Measurements from ENCODE around the gene EML5. TPM values are rescaled to one million over a fixed set of nuclear protein-coding genes. Genes with fewer than 3 reads are reported as not detected.

EML5 gene
- total RNA-seq, 1 experiment from 2014 or later = 0.37 TPM

DNA sequence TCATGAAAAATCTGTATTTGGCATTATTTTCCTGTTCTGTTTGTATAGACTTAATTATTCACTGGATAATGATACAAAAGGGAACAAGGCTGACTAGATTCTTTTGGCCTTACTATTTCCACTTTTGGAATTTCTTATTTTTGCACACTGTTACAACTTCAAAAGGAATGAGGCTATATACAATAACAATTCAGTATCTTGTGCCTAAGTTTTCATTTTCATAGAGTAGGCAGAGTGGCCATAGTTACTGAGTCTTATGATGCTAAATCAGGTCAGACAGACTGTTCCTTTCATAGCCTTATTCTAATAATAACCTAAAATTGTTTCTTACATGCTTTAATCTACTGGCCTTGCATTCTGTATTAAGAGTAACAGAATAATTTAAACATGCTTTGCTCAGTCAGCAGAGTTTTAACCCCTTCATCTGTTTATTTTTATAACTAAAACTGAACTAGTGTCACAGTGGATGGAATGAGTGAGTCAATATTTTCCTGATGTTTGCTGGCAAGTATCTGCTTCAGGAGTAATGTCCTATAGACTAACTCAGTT, 42.2 kb upstream of the EML5 start:
- no TSS peak for BruUV-seq (replicated peaks)
- H3K4me3 Mint-ChIP-seq (ENCODE audit: unreplicated experiment) = no peak overlapping the region
- no peaks in the 10 kb centered on the region for H3K27me3 Mint-ChIP-seq (ENCODE audit: insufficient read depth, unreplicated experiment)
- CTCF ChIA-PET = no interaction called here
- TF ChIP-seq, protein P1, sequence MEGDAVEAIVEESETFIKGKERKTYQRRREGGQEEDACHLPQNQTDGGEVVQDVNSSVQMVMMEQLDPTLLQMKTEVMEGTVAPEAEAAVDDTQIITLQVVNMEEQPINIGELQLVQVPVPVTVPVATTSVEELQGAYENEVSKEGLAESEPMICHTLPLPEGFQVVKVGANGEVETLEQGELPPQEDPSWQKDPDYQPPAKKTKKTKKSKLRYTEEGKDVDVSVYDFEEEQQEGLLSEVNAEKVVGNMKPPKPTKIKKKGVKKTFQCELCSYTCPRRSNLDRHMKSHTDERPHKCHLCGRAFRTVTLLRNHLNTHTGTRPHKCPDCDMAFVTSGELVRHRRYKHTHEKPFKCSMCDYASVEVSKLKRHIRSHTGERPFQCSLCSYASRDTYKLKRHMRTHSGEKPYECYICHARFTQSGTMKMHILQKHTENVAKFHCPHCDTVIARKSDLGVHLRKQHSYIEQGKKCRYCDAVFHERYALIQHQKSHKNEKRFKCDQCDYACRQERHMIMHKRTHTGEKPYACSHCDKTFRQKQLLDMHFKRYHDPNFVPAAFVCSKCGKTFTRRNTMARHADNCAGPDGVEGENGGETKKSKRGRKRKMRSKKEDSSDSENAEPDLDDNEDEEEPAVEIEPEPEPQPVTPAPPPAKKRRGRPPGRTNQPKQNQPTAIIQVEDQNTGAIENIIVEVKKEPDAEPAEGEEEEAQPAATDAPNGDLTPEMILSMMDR (IDR thresholded peaks at IDR 0.05; ENCODE audit: unreplicated experiment) = no peak
- POLR2A ChIA-PET = interaction anchor here (1.5 to 1.9 kb wide), 3 partner anchors 10 to 11 kb away, joined by 5 to 14 read pairs (median 6); partner anchors contain the start of gene TTC8
- intact Hi-C loops (cut with micrococcal nuclease) = no loop called here
- no peak overlapping the region for H3K27ac Mint-ChIP-seq (ENCODE audit: low read depth, unreplicated experiment)
- H3K9me3 Mint-ChIP-seq (ENCODE audit: unreplicated experiment) = no peaks in the 10 kb centered on the region
- peaks cover 5% of the 10 kb centered on the region for H3K36me3 Mint-ChIP-seq (ENCODE audit: insufficient read depth, unreplicated experiment)
- peak; percentile 26 for DNase-seq (ENCODE audit: unreplicated experiment)
- peaks cover 50% of the 10 kb centered on the region for H3K4me1 Mint-ChIP-seq (ENCODE audit: insufficient read depth, unreplicated experiment)

DNA sequence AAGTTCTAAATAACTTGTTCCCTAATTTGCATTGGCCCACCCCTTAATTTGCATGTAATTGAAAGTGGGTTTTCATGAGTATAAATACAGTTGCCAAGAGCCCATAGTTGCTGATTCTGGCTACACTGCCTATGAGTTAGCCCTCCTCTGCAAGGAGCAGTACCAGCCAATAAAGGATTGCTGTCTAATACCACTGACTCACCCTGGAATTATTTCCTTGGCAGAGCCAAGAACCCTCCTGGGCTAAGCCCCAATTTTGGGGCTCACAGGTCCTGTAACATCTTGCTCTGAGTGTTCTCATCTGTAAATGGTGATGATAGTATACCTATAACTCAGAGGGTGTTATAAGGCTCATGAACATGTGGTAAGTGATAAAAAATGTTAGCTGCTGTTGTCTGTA, 38.5 kb upstream of the EML5 start:
- H3K4me3 Mint-ChIP-seq (ENCODE audit: unreplicated experiment) = no peak overlapping the region
- H3K27me3 Mint-ChIP-seq (ENCODE audit: insufficient read depth, unreplicated experiment) = no peaks in the 10 kb centered on the region
- no peaks in the 10 kb centered on the region for H3K9me3 Mint-ChIP-seq (ENCODE audit: unreplicated experiment)
- H3K4me1 Mint-ChIP-seq (ENCODE audit: insufficient read depth, unreplicated experiment) = peaks cover 43% of the 10 kb centered on the region
- peak overlapping the region; percentile 59 for H3K27ac Mint-ChIP-seq (ENCODE audit: low read depth, unreplicated experiment)
- no TSS peak for BruUV-seq (replicated peaks)
- CTCF ChIA-PET = interaction anchor here (1.0 to 1.6 kb wide), 2 partner anchors 21 to 25 kb away, joined by 3 to 4 read pairs; no protein-coding TSS in a partner anchor
- intact Hi-C loops (cut with micrococcal nuclease) = no loop called here
- TF ChIP-seq, protein P1 (IDR thresholded peaks at IDR 0.05; ENCODE audit: unreplicated experiment) = no peak
- peak; percentile 89 for DNase-seq (ENCODE audit: unreplicated experiment)
- POLR2A ChIA-PET = no interaction called here
- peaks cover 5% of the 10 kb centered on the region for H3K36me3 Mint-ChIP-seq (ENCODE audit: insufficient read depth, unreplicated experiment)

DNA sequence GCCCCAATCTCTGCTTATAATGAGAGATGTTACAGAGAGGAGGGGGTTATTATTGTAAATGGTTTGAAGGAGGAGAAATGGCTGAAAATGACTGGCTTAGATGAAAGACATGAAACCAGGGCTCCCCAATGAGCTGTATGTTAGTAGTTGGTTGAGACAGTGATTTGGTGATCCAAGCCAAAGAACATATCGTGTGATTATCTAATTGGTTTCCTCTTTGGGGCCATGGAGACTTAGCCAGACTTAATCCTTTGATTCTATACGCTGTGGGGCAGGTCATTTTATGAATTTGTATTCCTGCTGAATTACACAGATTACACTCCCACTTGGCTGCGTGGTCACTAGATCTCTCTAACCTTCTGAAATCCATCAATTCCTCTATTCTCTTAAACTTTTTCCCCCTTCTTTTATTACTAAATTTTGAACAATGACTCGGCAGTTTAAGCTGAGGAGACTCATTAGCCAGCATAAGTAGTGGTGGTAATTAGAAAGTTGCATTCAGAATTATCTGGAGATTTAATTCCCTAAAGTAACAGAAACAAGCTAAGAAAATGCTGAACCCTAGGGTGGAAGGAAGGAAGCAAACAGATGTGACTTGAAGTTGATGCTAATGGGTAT, 37.0 kb upstream of the EML5 start:
- H3K4me3 Mint-ChIP-seq (ENCODE audit: unreplicated experiment) = no peak overlapping the region
- H3K27me3 Mint-ChIP-seq (ENCODE audit: insufficient read depth, unreplicated experiment) = no peaks in the 10 kb centered on the region
- peaks cover 5% of the 10 kb centered on the region for H3K36me3 Mint-ChIP-seq (ENCODE audit: insufficient read depth, unreplicated experiment)
- TF ChIP-seq, protein P1 (IDR thresholded peaks at IDR 0.05; ENCODE audit: unreplicated experiment) = no peak
- POLR2A ChIA-PET = interaction anchor here (0.7 to 1.4 kb wide), 2 partner anchors 20 to 53 kb away, joined by 3 read pairs; no protein-coding TSS in a partner anchor
- H3K27ac Mint-ChIP-seq (ENCODE audit: low read depth, unreplicated experiment) = peak overlapping the region; percentile 43
- H3K9me3 Mint-ChIP-seq (ENCODE audit: unreplicated experiment) = no peaks in the 10 kb centered on the region
- H3K4me1 Mint-ChIP-seq (ENCODE audit: insufficient read depth, unreplicated experiment) = peaks cover 45% of the 10 kb centered on the region
- CTCF ChIA-PET = interaction anchor here (0.6 to 1.3 kb wide), 7 partner anchors 9 to 271 kb away, joined by 3 to 5 read pairs (median 3); no protein-coding TSS in a partner anchor
- intact Hi-C loops (cut with micrococcal nuclease) = no loop called here
- BruUV-seq (replicated peaks) = no TSS peak
- no peak for DNase-seq (ENCODE audit: unreplicated experiment)

DNA sequence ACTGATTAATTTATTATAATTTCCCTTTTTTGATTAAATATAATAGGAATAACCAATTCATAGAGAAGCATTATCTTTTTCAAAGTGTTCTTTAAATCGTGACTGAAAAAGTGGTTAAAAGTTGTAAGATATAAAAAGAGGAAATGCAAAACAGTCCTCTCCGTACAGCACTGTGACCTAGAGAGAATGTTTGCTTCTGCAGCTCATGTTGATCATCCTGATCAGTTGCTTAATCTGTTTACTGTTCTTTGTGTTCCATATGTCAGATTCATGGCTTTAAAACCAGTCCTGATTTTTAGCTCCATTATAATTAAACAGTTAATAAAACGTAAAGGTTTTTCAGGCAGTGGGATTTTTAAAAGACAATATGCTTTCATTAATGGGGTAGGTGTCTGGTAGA, 36.4 kb upstream of the EML5 start:
- POLR2A ChIA-PET = interaction anchor here (0.5 to 1.4 kb wide), 2 partner anchors 21 to 1198 kb away, joined by 3 to 5 read pairs; no protein-coding TSS in a partner anchor
- Mint-ChIP-seq H3K4me3 (ENCODE audit: unreplicated experiment) (no peak overlapping the region), H3K4me1 (ENCODE audit: insufficient read depth, unreplicated experiment) (peaks cover 42% of the 10 kb centered on the region), H3K27me3 (ENCODE audit: insufficient read depth, unreplicated experiment) (no peaks in the 10 kb centered on the region), H3K27ac (ENCODE audit: low read depth, unreplicated experiment) (peak overlapping the region; percentile 43), H3K9me3 (ENCODE audit: unreplicated experiment) (no peaks in the 10 kb centered on the region), H3K36me3 (ENCODE audit: insufficient read depth, unreplicated experiment) (peaks cover 7% of the 10 kb centered on the region)
- no peak for DNase-seq (ENCODE audit: unreplicated experiment)
- intact Hi-C loops (cut with micrococcal nuclease) = no loop called here
- TF ChIP-seq, protein P1 (IDR thresholded peaks at IDR 0.05; ENCODE audit: unreplicated experiment) = no peak
- CTCF ChIA-PET = interaction anchor here (0.6 to 1.2 kb wide), 2 partner anchors 23 to 161 kb away, joined by 3 to 5 read pairs; no protein-coding TSS in a partner anchor
- BruUV-seq (replicated peaks) = no TSS peak

Data from MCF 10A (cell line).